Peyer's patch (tissue), 4 donors: ENCODE results near the gene FOXO6. TPM values are rescaled to one million over a fixed set of nuclear protein-coding genes. Genes with fewer than 3 reads are reported as not detected.

Experiments
- DNase-seq, 3 donors: peaks; one replicate each; pipeline ENCODE4 v3.0.0-alpha.2; 2017 to 2019
- H3K27ac ChIP-seq, 4 donors: fragments of 200-600 bp; sonication (generic); one replicate each; pipeline ENCODE4 v1.5.1; 2016 to 2019
- H3K27me3 ChIP-seq, 2 donors: fragments of 200-600 bp; sonication (generic); one replicate each; pipeline ENCODE4 v1.5.1; 2019
- H3K36me3 ChIP-seq, 3 donors: fragments of 200-600 bp; sonication (generic); one replicate each; pipeline ENCODE4 v1.5.1; 2016 to 2019
- H3K4me1 ChIP-seq, 4 donors: fragments of 200-600 bp; sonication (generic); one replicate each; pipeline ENCODE4 v1.5.1; 2016 to 2019
- H3K4me3 ChIP-seq, 4 donors: fragments of 200-600 bp; sonication (generic); 1 replicate in 3 of 4; 2 replicates in 1 of 4; pipeline ENCODE4 v1.5.1; 2016 to 2019; ENCODE audit warnings: mild to moderate bottlenecking in 1 of 4
- H3K9me3 ChIP-seq, 4 donors: fragments of 200-600 bp; sonication (generic); one replicate each; pipeline ENCODE4 v1.5.1; 2016 to 2019; ENCODE audit warnings: mild to moderate bottlenecking in 1 of 4
- CTCF ChIP-seq, 6 experiments: fragments of 450-650 bp in 4 of 6; fragments of 200-600 bp in 2 of 6; sonication (generic) in 1 of 6; IDR thresholded peaks; one replicate each; pipeline ENCODE4 v1.5.1; 2017 to 2019; ENCODE audit warnings: antibody characterized with exemption in 6 of 6, mild to moderate bottlenecking in 3 of 6, moderate library complexity in 1 of 6
- POLR2A ChIP-seq, 2 donors: fragments of 450-650 bp; IDR thresholded peaks; one replicate each; pipeline ENCODE4 v1.5.1; 2017; ENCODE audit warnings: antibody characterized with exemption in 2 of 2, mild to moderate bottlenecking in 2 of 2, moderate library complexity in 2 of 2
- total RNA-seq, 4 donors: library from RNA; depleted of rRNA; stranded (reverse); fragments of >200 nt; gene quantifications; one replicate each; pipeline ENCODE4 v1.1.0, GENCODE V29; 2016

Gene FOXO6
- total RNA-seq, 4 donors from 2014 or later: 0.53 to 1.1 TPM; not detected in 2

GRCh38 chr1:41414296-41414695, 53.1 kb downstream of the FOXO6 start:
- Histone ChIP-seq H3K9me3 (peaks cover 0 to 3% (median 0%) of the 10 kb centered on the region in 4 donors), H3K27ac (no peak overlapping the region), H3K27me3 (no peaks in the 10 kb centered on the region), H3K4me1 (peaks cover 0 to 9% (median 0%) of the 10 kb centered on the region in 4 donors), H3K4me3 (no peak overlapping the region), H3K36me3 (no peaks in the 10 kb centered on the region)
- DNase-seq: no peak
- TF ChIP-seq POLR2A (IDR thresholded peaks at IDR 0.05) (no peak), CTCF (IDR thresholded peaks at IDR 0.05) (no peak)

GRCh38 chr1:41414716-41415306, 53.6 kb downstream of the FOXO6 start:
- Histone ChIP-seq H3K27me3 (no peaks in the 10 kb centered on the region), H3K4me3 (no peak overlapping the region), H3K9me3 (peaks cover 0 to 3% (median 0%) of the 10 kb centered on the region in 4 donors), H3K4me1 (peaks cover 0 to 9% (median 0%) of the 10 kb centered on the region in 4 donors), H3K27ac (no peak overlapping the region), H3K36me3 (no peaks in the 10 kb centered on the region)
- no peak for TF ChIP-seq CTCF (IDR thresholded peaks at IDR 0.05)
- TF ChIP-seq POLR2A (IDR thresholded peaks at IDR 0.05): no peak
- no peak for DNase-seq

GRCh38 chr1:41416081-41416480, 54.8 kb downstream of the FOXO6 start:
- DNase-seq: no peak
- no peak overlapping the region for H3K4me3 ChIP-seq
- no peak for TF ChIP-seq POLR2A (IDR thresholded peaks at IDR 0.05)
- TF ChIP-seq CTCF (IDR thresholded peaks at IDR 0.05): no peak
- H3K4me1 ChIP-seq: peaks cover 0 to 9% (median 0%) of the 10 kb centered on the region in 4 donors
- H3K27ac ChIP-seq: no peak overlapping the region
- H3K9me3 ChIP-seq: peaks cover 0 to 3% (median 0%) of the 10 kb centered on the region in 4 donors
- no peaks in the 10 kb centered on the region for H3K36me3 ChIP-seq
- no peaks in the 10 kb centered on the region for H3K27me3 ChIP-seq

- peak; percentile 30 to 95 (median 88) for TF ChIP-seq CTCF (IDR thresholded peaks at IDR 0.05)
- TF ChIP-seq POLR2A (IDR thresholded peaks at IDR 0.05): peak in 1 of 2 donors; percentile 7
- DNase-seq: peak; percentile 30 to 82 (median 78)
- H3K27ac ChIP-seq: no peak overlapping the region
- H3K36me3 ChIP-seq: no peaks in the 10 kb centered on the region
- peaks cover 0 to 9% (median 0%) of the 10 kb centered on the region in 4 donors for H3K4me1 ChIP-seq
- no peak overlapping the region for H3K4me3 ChIP-seq
- H3K27me3 ChIP-seq: no peaks in the 10 kb centered on the region
- H3K9me3 ChIP-seq: no peaks in the 10 kb centered on the region
Measured at GRCh38 chr1:41416552-41417334, 55.5 kb downstream of the FOXO6 start.

- no peak for DNase-seq
- no peaks in the 10 kb centered on the region for H3K9me3 ChIP-seq
- no peak overlapping the region for H3K4me3 ChIP-seq
- H3K27me3 ChIP-seq: no peaks in the 10 kb centered on the region
- TF ChIP-seq CTCF (IDR thresholded peaks at IDR 0.05): no peak
- TF ChIP-seq POLR2A (IDR thresholded peaks at IDR 0.05): no peak
- no peak overlapping the region for H3K27ac ChIP-seq
- H3K4me1 ChIP-seq: peaks cover 0 to 9% (median 0%) of the 10 kb centered on the region in 4 donors
- no peaks in the 10 kb centered on the region for H3K36me3 ChIP-seq
Measured at GRCh38 chr1:41417335-41417682, 56.1 kb downstream of the FOXO6 start.
